Vagina (tissue), 2 donors: ENCODE results near the gene ABLIM2. TPM values are rescaled to one million over a fixed set of nuclear protein-coding genes. Genes with fewer than 3 reads are reported as not detected.

Experiments
- DNase-seq, 2 donors: peaks; one replicate each; pipeline ENCODE4 v3.0.0-alpha.2; 2017; ENCODE audit errors: extremely low spot score in 2 of 2
- H3K27ac ChIP-seq: fragments of 200-600 bp; sonication (generic); one replicate; pipeline ENCODE4 v1.5.1; 2019
- H3K27me3 ChIP-seq: fragments of 200-600 bp; sonication (generic); one replicate; pipeline ENCODE4 v1.5.1; 2019
- H3K36me3 ChIP-seq, 2 donors: fragments of 200-600 bp; sonication (generic); one replicate each; pipeline ENCODE4 v1.5.1; 2017 to 2019
- H3K4me1 ChIP-seq: fragments of 200-600 bp; sonication (generic); one replicate; pipeline ENCODE4 v1.5.1; 2019
- H3K4me3 ChIP-seq, 2 donors: fragments of 200-600 bp; sonication (generic); 1 replicate in 1 of 2; 2 replicates in 1 of 2; pipeline ENCODE4 v1.5.1; 2016 to 2019
- H3K9me3 ChIP-seq: fragments of 200-600 bp; sonication (generic); one replicate; pipeline ENCODE4 v1.5.1; 2019
- POLR2A ChIP-seq, 2 donors: fragments of 450-650 bp; IDR thresholded peaks; one replicate each; pipeline ENCODE4 v1.6.1; 2017; ENCODE audit warnings: antibody characterized with exemption in 2 of 2, mild to moderate bottlenecking in 2 of 2, moderate library complexity in 2 of 2
- POLR2AphosphoS5 ChIP-seq, 2 donors: sonication (generic); formaldehyde crosslinking; IDR thresholded peaks; one replicate each; pipeline ENCODE4 v1.9.0; 2017; ENCODE audit warnings: antibody characterized with exemption in 2 of 2, mild to moderate bottlenecking in 2 of 2, low read depth in 1 of 2; ENCODE audit not compliant: insufficient read depth in 1 of 2
- intact Hi-C: fragments of 100-400 bp; cut with DNase I; formaldehyde crosslinking; loops from one replicate; pipeline ENCODE4 v1.15.1; 2023
- total RNA-seq: library from RNA; depleted of rRNA; stranded (reverse); fragments of >200 nt; gene quantifications from one replicate; pipeline ENCODE4 v1.2.3, GENCODE V29; 2016
- TF ChIP-seq, protein P1 (sequence below), 3 experiments: fragments of 450-650 bp in 2 of 3; fragments of 200-600 bp in 1 of 3; sonication (generic) in 1 of 3; IDR thresholded peaks; one replicate each; pipeline ENCODE4 v1.5.1; 2017 to 2019; ENCODE audit warnings: antibody characterized with exemption in 3 of 3, mild to moderate bottlenecking in 2 of 3, moderate library complexity in 2 of 3

The ABLIM2 gene
- total RNA-seq, 1 donor from 2014 or later, result 15.5 TPM

DNA sequence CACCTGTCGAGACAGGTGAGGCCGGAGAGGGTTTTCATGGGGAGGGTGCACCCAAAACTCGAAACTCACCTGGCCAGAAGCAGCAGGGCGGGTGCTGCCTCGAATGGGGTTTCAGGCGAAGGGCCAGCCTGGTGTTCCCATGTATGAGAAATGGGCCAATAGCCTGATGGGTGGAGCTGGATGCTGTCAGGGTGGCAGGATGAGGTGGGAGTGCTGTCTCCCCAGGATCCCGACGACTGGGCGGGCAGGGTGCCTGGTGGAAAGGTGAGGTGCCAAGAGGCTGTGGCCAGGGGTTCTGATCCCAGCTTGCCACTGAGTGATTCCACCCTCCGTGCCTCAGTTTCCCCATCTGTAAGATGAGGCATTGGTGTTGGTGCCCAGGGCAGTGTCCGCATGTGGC lies 23.7 kb upstream of the ABLIM2 start:
- Histone ChIP-seq H3K4me1 (peaks cover 40% of the 10 kb centered on the region), H3K27ac (peak overlapping the region; percentile 68), H3K27me3 (no peaks in the 10 kb centered on the region), H3K36me3 (no peaks in the 10 kb centered on the region), H3K4me3 (no peak overlapping the region), H3K9me3 (no peaks in the 10 kb centered on the region)
- TF ChIP-seq, protein P1, sequence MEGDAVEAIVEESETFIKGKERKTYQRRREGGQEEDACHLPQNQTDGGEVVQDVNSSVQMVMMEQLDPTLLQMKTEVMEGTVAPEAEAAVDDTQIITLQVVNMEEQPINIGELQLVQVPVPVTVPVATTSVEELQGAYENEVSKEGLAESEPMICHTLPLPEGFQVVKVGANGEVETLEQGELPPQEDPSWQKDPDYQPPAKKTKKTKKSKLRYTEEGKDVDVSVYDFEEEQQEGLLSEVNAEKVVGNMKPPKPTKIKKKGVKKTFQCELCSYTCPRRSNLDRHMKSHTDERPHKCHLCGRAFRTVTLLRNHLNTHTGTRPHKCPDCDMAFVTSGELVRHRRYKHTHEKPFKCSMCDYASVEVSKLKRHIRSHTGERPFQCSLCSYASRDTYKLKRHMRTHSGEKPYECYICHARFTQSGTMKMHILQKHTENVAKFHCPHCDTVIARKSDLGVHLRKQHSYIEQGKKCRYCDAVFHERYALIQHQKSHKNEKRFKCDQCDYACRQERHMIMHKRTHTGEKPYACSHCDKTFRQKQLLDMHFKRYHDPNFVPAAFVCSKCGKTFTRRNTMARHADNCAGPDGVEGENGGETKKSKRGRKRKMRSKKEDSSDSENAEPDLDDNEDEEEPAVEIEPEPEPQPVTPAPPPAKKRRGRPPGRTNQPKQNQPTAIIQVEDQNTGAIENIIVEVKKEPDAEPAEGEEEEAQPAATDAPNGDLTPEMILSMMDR (IDR thresholded peaks at IDR 0.05), result no peak
- TF ChIP-seq POLR2AphosphoS5 (IDR thresholded peaks at IDR 0.05; ENCODE audit: insufficient read depth in 1 of 2, low read depth in 1 of 2), result peak in 1 of 2 donors; percentile 24
- intact Hi-C loops, result no loop called here
- no peak for DNase-seq

GRCh38 chr4:8181844-8182243 lies 23.2 kb upstream of the ABLIM2 start:
- H3K27ac ChIP-seq, result peak overlapping the region; percentile 1
- no peaks in the 10 kb centered on the region for H3K36me3 ChIP-seq
- H3K4me3 ChIP-seq, result no peak overlapping the region
- intact Hi-C loops, result no loop called here
- H3K27me3 ChIP-seq, result no peaks in the 10 kb centered on the region
- no peaks in the 10 kb centered on the region for H3K9me3 ChIP-seq
- TF ChIP-seq, protein P1 (IDR thresholded peaks at IDR 0.05), result no peak
- TF ChIP-seq POLR2AphosphoS5 (IDR thresholded peaks at IDR 0.05; ENCODE audit: insufficient read depth in 1 of 2, low read depth in 1 of 2) (no peak), POLR2A (IDR thresholded peaks at IDR 0.05) (no peak)
- DNase-seq, result no peak
- H3K4me1 ChIP-seq, result peaks cover 40% of the 10 kb centered on the region

DNA sequence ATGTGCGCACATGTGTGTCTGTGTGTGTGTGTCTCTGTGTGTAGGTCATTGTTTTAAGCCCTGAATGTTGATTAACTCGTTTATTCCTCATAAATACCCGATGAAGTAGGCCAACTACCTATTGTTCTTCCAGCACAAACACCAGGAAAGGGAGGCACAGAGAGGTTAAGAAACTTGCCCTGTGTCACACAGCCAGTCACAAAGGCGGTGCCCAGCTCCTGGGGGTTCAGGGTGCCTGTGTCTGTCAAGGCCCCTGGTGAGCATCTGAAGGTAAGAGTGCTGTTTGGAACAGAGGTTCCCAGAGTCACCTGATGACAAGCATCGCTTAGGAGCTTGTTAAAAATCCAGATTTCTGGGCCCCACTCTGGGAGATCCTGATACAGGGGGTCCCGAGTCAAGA lies 22.5 kb upstream of the ABLIM2 start:
- H3K27ac ChIP-seq, result no peak overlapping the region
- H3K4me3 ChIP-seq, result no peak overlapping the region
- TF ChIP-seq, protein P1 (IDR thresholded peaks at IDR 0.05), result no peak
- no peak for TF ChIP-seq POLR2A (IDR thresholded peaks at IDR 0.05)
- no peak for TF ChIP-seq POLR2AphosphoS5 (IDR thresholded peaks at IDR 0.05; ENCODE audit: insufficient read depth in 1 of 2, low read depth in 1 of 2)
- DNase-seq, result no peak
- H3K27me3 ChIP-seq, result no peaks in the 10 kb centered on the region
- H3K4me1 ChIP-seq, result peaks cover 36% of the 10 kb centered on the region
- H3K9me3 ChIP-seq, result no peaks in the 10 kb centered on the region
- no peaks in the 10 kb centered on the region for H3K36me3 ChIP-seq
- intact Hi-C loops, result no loop called here

DNA sequence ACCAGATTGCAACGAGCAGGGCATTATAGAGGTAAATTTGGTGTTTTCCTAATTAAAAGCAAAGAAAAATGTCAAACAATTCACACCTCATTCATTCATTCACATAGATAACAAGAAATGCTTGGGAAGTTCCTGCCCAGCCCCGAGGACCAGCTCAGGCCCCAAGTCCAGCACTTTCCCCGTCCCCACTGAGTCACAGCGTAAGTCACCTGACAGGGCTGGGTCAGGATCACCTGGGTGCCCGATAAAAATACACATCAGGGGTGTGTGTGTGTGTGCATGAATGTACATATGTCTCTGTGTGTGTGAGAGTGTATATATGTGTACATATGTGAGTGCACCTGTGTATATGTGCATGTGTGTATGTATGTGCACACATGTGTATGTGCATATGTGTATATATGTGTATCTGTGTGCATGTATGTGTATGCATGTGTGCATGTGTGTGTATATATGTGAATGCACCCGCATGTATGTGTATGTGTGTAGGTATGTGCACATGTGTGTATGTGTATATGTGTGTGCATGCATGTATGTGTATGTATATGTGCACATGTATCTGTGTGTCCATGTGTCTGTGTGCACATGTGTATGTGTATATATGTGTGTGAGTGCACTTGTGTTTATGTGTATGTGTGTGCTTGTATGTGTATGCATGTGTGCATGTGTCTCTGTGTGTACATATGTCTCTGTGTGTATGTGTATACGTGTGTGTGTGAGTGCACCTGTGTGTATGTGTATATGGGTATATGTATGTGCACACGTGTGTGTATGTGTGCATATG lies 21.9 kb upstream of the ABLIM2 start:
- Histone ChIP-seq H3K27ac (no peak overlapping the region), H3K27me3 (no peaks in the 10 kb centered on the region), H3K4me1 (peaks cover 30% of the 10 kb centered on the region), H3K4me3 (no peak overlapping the region), H3K9me3 (no peaks in the 10 kb centered on the region), H3K36me3 (no peaks in the 10 kb centered on the region)
- no peak for TF ChIP-seq POLR2AphosphoS5 (IDR thresholded peaks at IDR 0.05; ENCODE audit: insufficient read depth in 1 of 2, low read depth in 1 of 2)
- TF ChIP-seq, protein P1 (IDR thresholded peaks at IDR 0.05), result no peak
- no peak for TF ChIP-seq POLR2A (IDR thresholded peaks at IDR 0.05)
- no peak for DNase-seq
- intact Hi-C loops, result no loop called here

GRCh38 chr4:8179771-8180170 lies 21.2 kb upstream of the ABLIM2 start:
- Histone ChIP-seq H3K27me3 (no peaks in the 10 kb centered on the region), H3K36me3 (no peaks in the 10 kb centered on the region), H3K27ac (no peak overlapping the region), H3K4me3 (no peak overlapping the region), H3K4me1 (peaks cover 23% of the 10 kb centered on the region), H3K9me3 (no peaks in the 10 kb centered on the region)
- no peak for DNase-seq
- TF ChIP-seq POLR2A (IDR thresholded peaks at IDR 0.05) (no peak), POLR2AphosphoS5 (IDR thresholded peaks at IDR 0.05; ENCODE audit: insufficient read depth in 1 of 2, low read depth in 1 of 2) (no peak)
- TF ChIP-seq, protein P1 (IDR thresholded peaks at IDR 0.05), result no peak
- intact Hi-C loops, result no loop called here
